Peyer's patch (tissue), 4 donors: ENCODE results near the gene LRRC30. TPM values are rescaled to one million over a fixed set of nuclear protein-coding genes. Genes with fewer than 3 reads are reported as not detected.
"Not testable (repeated sequence)": the region's sequence is repeated elsewhere in the genome, so short reads cannot be mapped to it uniquely, and the experiment has no call there.

ENCODE experiments used
- DNase-seq, 3 donors: peaks; one replicate each; pipeline ENCODE4 v3.0.0-alpha.2; 2017 to 2019
- H3K27ac ChIP-seq, 4 donors: fragments of 200-600 bp; sonication (generic); one replicate each; pipeline ENCODE4 v1.5.1; 2016 to 2019
- H3K27me3 ChIP-seq, 2 donors: fragments of 200-600 bp; sonication (generic); one replicate each; pipeline ENCODE4 v1.5.1; 2019
- H3K36me3 ChIP-seq, 3 donors: fragments of 200-600 bp; sonication (generic); one replicate each; pipeline ENCODE4 v1.5.1; 2016 to 2019
- H3K4me1 ChIP-seq, 4 donors: fragments of 200-600 bp; sonication (generic); one replicate each; pipeline ENCODE4 v1.5.1; 2016 to 2019
- H3K4me3 ChIP-seq, 4 donors: fragments of 200-600 bp; sonication (generic); 1 replicate in 3 of 4; 2 replicates in 1 of 4; pipeline ENCODE4 v1.5.1; 2016 to 2019; ENCODE audit warnings: mild to moderate bottlenecking in 1 of 4
- H3K9me3 ChIP-seq, 4 donors: fragments of 200-600 bp; sonication (generic); one replicate each; pipeline ENCODE4 v1.5.1; 2016 to 2019; ENCODE audit warnings: mild to moderate bottlenecking in 1 of 4
- POLR2A ChIP-seq, 2 donors: fragments of 450-650 bp; IDR thresholded peaks; one replicate each; pipeline ENCODE4 v1.5.1; 2017; ENCODE audit warnings: antibody characterized with exemption in 2 of 2, mild to moderate bottlenecking in 2 of 2, moderate library complexity in 2 of 2
- total RNA-seq, 4 donors: library from RNA; depleted of rRNA; stranded (reverse); fragments of >200 nt; gene quantifications; one replicate each; pipeline ENCODE4 v1.1.0, GENCODE V29; 2016
- TF ChIP-seq, protein P1 (sequence below), 6 experiments: fragments of 450-650 bp in 4 of 6; fragments of 200-600 bp in 2 of 6; sonication (generic) in 1 of 6; IDR thresholded peaks; one replicate each; pipeline ENCODE4 v1.5.1; 2017 to 2019; ENCODE audit warnings: antibody characterized with exemption in 6 of 6, mild to moderate bottlenecking in 3 of 6, moderate library complexity in 1 of 6

The LRRC30 gene
- total RNA-seq, 4 donors from 2014 or later = not detected

DNA sequence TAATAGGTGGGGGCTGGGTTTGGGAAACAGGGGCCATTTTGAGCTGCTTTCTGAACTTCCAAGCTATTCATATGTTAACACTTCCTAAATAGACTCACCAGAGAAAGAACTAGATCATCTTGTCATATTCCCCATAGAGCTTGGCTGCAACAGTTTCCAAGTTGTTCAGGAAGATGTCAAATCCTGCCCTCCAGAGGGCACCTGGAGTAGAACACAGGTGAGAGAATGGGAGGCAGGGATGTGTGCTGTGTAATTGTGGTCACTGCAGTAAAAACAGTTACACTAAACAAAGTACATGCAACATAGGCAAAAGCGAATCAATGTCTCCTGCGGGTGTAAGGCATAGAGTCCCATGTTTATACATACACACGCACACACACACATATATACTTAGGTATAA, 34.5 kb upstream of the LRRC30 start:
- Histone ChIP-seq H3K4me1 (no peaks in the 10 kb centered on the region), H3K27me3 (no peaks in the 10 kb centered on the region), H3K4me3 (no peak overlapping the region), H3K27ac (no peak overlapping the region), H3K9me3 (no peaks in the 10 kb centered on the region), H3K36me3 (no peaks in the 10 kb centered on the region)
- no peak for DNase-seq
- no peak for TF ChIP-seq POLR2A (IDR thresholded peaks at IDR 0.05)
- TF ChIP-seq, protein P1, sequence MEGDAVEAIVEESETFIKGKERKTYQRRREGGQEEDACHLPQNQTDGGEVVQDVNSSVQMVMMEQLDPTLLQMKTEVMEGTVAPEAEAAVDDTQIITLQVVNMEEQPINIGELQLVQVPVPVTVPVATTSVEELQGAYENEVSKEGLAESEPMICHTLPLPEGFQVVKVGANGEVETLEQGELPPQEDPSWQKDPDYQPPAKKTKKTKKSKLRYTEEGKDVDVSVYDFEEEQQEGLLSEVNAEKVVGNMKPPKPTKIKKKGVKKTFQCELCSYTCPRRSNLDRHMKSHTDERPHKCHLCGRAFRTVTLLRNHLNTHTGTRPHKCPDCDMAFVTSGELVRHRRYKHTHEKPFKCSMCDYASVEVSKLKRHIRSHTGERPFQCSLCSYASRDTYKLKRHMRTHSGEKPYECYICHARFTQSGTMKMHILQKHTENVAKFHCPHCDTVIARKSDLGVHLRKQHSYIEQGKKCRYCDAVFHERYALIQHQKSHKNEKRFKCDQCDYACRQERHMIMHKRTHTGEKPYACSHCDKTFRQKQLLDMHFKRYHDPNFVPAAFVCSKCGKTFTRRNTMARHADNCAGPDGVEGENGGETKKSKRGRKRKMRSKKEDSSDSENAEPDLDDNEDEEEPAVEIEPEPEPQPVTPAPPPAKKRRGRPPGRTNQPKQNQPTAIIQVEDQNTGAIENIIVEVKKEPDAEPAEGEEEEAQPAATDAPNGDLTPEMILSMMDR (IDR thresholded peaks at IDR 0.05) = no peak

- no peak for DNase-seq
- Histone ChIP-seq H3K4me1 (no peaks in the 10 kb centered on the region), H3K4me3 (no peak overlapping the region), H3K27me3 (no peaks in the 10 kb centered on the region), H3K27ac (no peak overlapping the region), H3K9me3 (no peaks in the 10 kb centered on the region), H3K36me3 (no peaks in the 10 kb centered on the region)
- TF ChIP-seq, protein P1 (IDR thresholded peaks at IDR 0.05) = no peak
- no peak for TF ChIP-seq POLR2A (IDR thresholded peaks at IDR 0.05)
These were observed 33.0 kb upstream of the LRRC30 start for GRCh38 chr18:7197854-7198253.

- H3K27me3 ChIP-seq = no peaks in the 10 kb centered on the region
- H3K4me3 ChIP-seq = no peak overlapping the region
- DNase-seq = no peak
- H3K36me3 ChIP-seq = no peaks in the 10 kb centered on the region
- H3K9me3 ChIP-seq = no peaks in the 10 kb centered on the region
- H3K27ac ChIP-seq = no peak overlapping the region
- no peaks in the 10 kb centered on the region for H3K4me1 ChIP-seq
- TF ChIP-seq POLR2A (IDR thresholded peaks at IDR 0.05) = no peak
- TF ChIP-seq, protein P1 (IDR thresholded peaks at IDR 0.05) = no peak
These were observed 32.6 kb upstream of the LRRC30 start for GRCh38 chr18:7198326-7198725.

DNA sequence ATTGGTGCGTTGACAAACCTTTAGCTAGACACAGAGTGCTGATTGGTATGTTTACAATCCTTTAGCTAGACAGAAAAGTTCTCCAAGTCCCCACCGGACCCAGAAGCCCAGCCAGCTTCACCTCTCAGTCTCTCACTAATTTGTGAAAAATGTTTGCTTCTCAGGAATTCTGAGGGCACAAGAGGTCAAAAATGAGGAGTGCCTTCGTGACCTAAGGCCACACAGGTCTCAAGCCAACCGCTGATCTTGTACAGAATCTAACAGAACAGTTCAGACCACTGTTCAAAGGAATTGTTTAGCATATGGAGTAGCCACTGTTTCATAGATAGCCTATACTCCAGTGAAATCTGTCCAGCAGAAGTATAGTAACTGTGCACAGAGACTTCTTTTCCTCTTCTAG, 29.8 kb upstream of the LRRC30 start:
- no peaks in the 10 kb centered on the region for H3K27me3 ChIP-seq
- DNase-seq = no peak
- H3K4me3 ChIP-seq = no peak overlapping the region
- H3K9me3 ChIP-seq = no peaks in the 10 kb centered on the region
- H3K4me1 ChIP-seq = no peaks in the 10 kb centered on the region
- H3K27ac ChIP-seq = no peak overlapping the region
- no peak for TF ChIP-seq POLR2A (IDR thresholded peaks at IDR 0.05)
- TF ChIP-seq, protein P1 (IDR thresholded peaks at IDR 0.05) = no peak
- H3K36me3 ChIP-seq = no peaks in the 10 kb centered on the region

DNA sequence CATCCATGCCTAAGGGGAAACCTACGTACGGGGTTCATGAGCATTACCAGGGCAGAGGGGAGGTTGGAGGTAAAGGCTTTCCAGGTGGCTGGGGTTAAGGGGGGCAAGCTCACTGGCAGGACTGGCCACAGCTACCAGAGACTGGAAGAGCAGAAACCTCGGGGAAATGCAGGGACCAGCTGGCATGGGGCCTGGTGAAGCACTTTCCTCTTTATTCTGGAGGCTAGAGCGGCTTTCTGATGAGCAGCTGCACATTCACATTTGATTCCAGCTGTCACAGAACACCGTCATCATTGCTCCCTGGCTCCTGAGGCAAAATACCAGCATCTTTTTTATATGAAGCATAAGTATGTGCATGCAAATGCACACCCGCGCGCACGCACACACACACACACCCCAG, 28.7 kb upstream of the LRRC30 start:
- Histone ChIP-seq H3K27ac (no peak overlapping the region), H3K9me3 (no peaks in the 10 kb centered on the region), H3K4me1 (no peaks in the 10 kb centered on the region), H3K4me3 (no peak overlapping the region), H3K27me3 (no peaks in the 10 kb centered on the region), H3K36me3 (no peaks in the 10 kb centered on the region)
- no peak for DNase-seq
- no peak for TF ChIP-seq POLR2A (IDR thresholded peaks at IDR 0.05)
- TF ChIP-seq, protein P1 (IDR thresholded peaks at IDR 0.05) = no peak

GRCh38 chr18:7203601-7204000, 27.3 kb upstream of the LRRC30 start:
- not testable (repeated sequence) for DNase-seq, H3K4me3 ChIP-seq, H3K36me3 ChIP-seq, H3K4me1 ChIP-seq, H3K9me3 ChIP-seq, H3K27ac ChIP-seq, H3K27me3 ChIP-seq
